NK-92 (cell line): ENCODE measurements around the gene SLC22A23.

Experiments used
- DNase-seq: peaks from one replicate; lab custom pipeline; 2025; ENCODE audit not compliant: unreplicated experiment; lab: John Stamatoyannopoulos, UW

Gene SLC22A23

GRCh38 chr6:3336859-3337515, 119.9 kb downstream of the SLC22A23 start:
- DNase-seq = no peak

- DNase-seq = no peak
These were observed 120.6 kb downstream of the SLC22A23 start for GRCh38 chr6:3336066-3336786.

GRCh38 chr6:3335169-3335568, 121.7 kb downstream of the SLC22A23 start:
- DNase-seq = no peak

GRCh38 chr6:3334555-3334954, 122.3 kb downstream of the SLC22A23 start:
- no peak for DNase-seq

GRCh38 chr6:3333263-3333662, 123.6 kb downstream of the SLC22A23 start:
- no peak for DNase-seq

GRCh38 chr6:3331971-3332370, 124.9 kb downstream of the SLC22A23 start:
- no peak for DNase-seq

- no peak for DNase-seq
These were observed 125.4 kb downstream of the SLC22A23 start for GRCh38 chr6:3331494-3331893.

GRCh38 chr6:3330199-3330598, 126.7 kb downstream of the SLC22A23 start:
- no peak for DNase-seq

GRCh38 chr6:3329393-3330051, 127.3 kb downstream of the SLC22A23 start:
- no peak for DNase-seq

GRCh38 chr6:3328796-3329195, 128.1 kb downstream of the SLC22A23 start:
- no peak for DNase-seq

GRCh38 chr6:3328145-3328544, 128.7 kb downstream of the SLC22A23 start:
- DNase-seq = no peak

GRCh38 chr6:3327403-3327802, 129.4 kb downstream of the SLC22A23 start:
- no peak for DNase-seq

- DNase-seq = no peak
These were observed 129.9 kb downstream of the SLC22A23 start for GRCh38 chr6:3326981-3327380.

- DNase-seq = no peak
These were observed 130.5 kb downstream of the SLC22A23 start for GRCh38 chr6:3326184-3326971.

- DNase-seq = no peak
These were observed 131.6 kb downstream of the SLC22A23 start for GRCh38 chr6:3325210-3325609.

GRCh38 chr6:3324262-3324942, 132.4 kb downstream of the SLC22A23 start:
- DNase-seq = no peak

GRCh38 chr6:3323696-3324261, 133.1 kb downstream of the SLC22A23 start:
- no peak for DNase-seq

GRCh38 chr6:3323148-3323547, 133.7 kb downstream of the SLC22A23 start:
- no peak for DNase-seq

GRCh38 chr6:3322366-3322890, 134.4 kb downstream of the SLC22A23 start:
- no peak for DNase-seq

- DNase-seq = no peak
These were observed 135.0 kb downstream of the SLC22A23 start for GRCh38 chr6:3321875-3322274.
